Left lobe of liver (tissue), 2 donors: ENCODE results near the gene IQSEC1. TPM values are rescaled to one million over a fixed set of nuclear protein-coding genes. Genes with fewer than 3 reads are reported as not detected.
A peak's percentile ranks its signal among the peaks of the same experiment; 100 is the strongest.

Source experiments
- ATAC-seq: fragments of 200-7000 bp; cut with Tn5 transposase; one replicate; pipeline ENCODE4 v1.9.1; 2020; ENCODE audit warnings: mild to moderate bottlenecking, moderate library complexity
- DNase-seq: peaks from one replicate; pipeline ENCODE4 v3.0.0-alpha.2; 2020; ENCODE audit warnings: low spot score
- total RNA-seq: library from RNA; stranded (reverse); gene quantifications from one replicate; pipeline ENCODE4 v1.2.1, GENCODE V29; 2021
- donor health status: DM: no; HTN: no; CAD: no; lungs with moderate emphysema.
- donor health status: DM: no; HTN: yes; CAD: no.

Gene IQSEC1
- total RNA-seq, 1 donor from 2014 or later, result 58.7 TPM

GRCh38 chr3:12946251-12946648 is 127.0 kb downstream of the IQSEC1 start:
- ATAC-seq, result no peak

GRCh38 chr3:12944849-12945248 is 128.4 kb downstream of the IQSEC1 start:
- no peak for ATAC-seq
- DNase-seq, result no peak

More at GRCh38 chr3:12946251-12946648, 127.0 kb downstream of the IQSEC1 start:
- no peak for DNase-seq

- DNase-seq, result no peak
Measured at GRCh38 chr3:12944413-12944812, 128.8 kb downstream of the IQSEC1 start.

GRCh38 chr3:12943124-12944021 is 129.9 kb downstream of the IQSEC1 start:
- peak; percentile 75 for DNase-seq
- ATAC-seq, result peak; percentile 90

More at GRCh38 chr3:12944413-12944812, 128.8 kb downstream of the IQSEC1 start:
- ATAC-seq, result peak; percentile 2

- DNase-seq (no peak), ATAC-seq (no peak)
Measured at GRCh38 chr3:12941495-12942023, 131.7 kb downstream of the IQSEC1 start.

- DNase-seq (no peak), ATAC-seq (no peak)
Measured at GRCh38 chr3:12940854-12941253, 132.4 kb downstream of the IQSEC1 start.

GRCh38 chr3:12939137-12939536 is 134.1 kb downstream of the IQSEC1 start:
- no peak for ATAC-seq
- DNase-seq, result no peak

GRCh38 chr3:12938258-12938711 is 134.9 kb downstream of the IQSEC1 start:
- no peak for DNase-seq
- ATAC-seq, result no peak

- DNase-seq (no peak), ATAC-seq (no peak)
Measured at GRCh38 chr3:12935861-12936830, 137.1 kb downstream of the IQSEC1 start.

- DNase-seq, result no peak
- no peak for ATAC-seq
Measured at GRCh38 chr3:12935023-12935860, 138.0 kb downstream of the IQSEC1 start.

GRCh38 chr3:12934431-12934830 is 138.8 kb downstream of the IQSEC1 start:
- ATAC-seq, result peak; percentile 41
- DNase-seq, result peak; percentile 53

- DNase-seq (no peak), ATAC-seq (no peak)
Measured at GRCh38 chr3:12933901-12934300, 139.3 kb downstream of the IQSEC1 start.

- no peak for ATAC-seq
Measured at GRCh38 chr3:12932754-12933153, 140.5 kb downstream of the IQSEC1 start.

GRCh38 chr3:12932347-12932746 is 140.9 kb downstream of the IQSEC1 start:
- ATAC-seq, result no peak

More at GRCh38 chr3:12932754-12933153, 140.5 kb downstream of the IQSEC1 start:
- DNase-seq, result no peak

GRCh38 chr3:12931273-12931905 is 141.8 kb downstream of the IQSEC1 start:
- DNase-seq (no peak), ATAC-seq (peak; percentile 20)

More at GRCh38 chr3:12932347-12932746, 140.9 kb downstream of the IQSEC1 start:
- no peak for DNase-seq

- no peak for DNase-seq
- no peak for ATAC-seq
Measured at GRCh38 chr3:12929801-12930200, 143.4 kb downstream of the IQSEC1 start.

GRCh38 chr3:12926660-12927059 is 146.6 kb downstream of the IQSEC1 start:
- DNase-seq (no peak), ATAC-seq (no peak)

- ATAC-seq (no peak), DNase-seq (no peak)
Measured at GRCh38 chr3:12925648-12926047, 147.6 kb downstream of the IQSEC1 start.

- ATAC-seq, result no peak
Measured at GRCh38 chr3:12924437-12924836, 148.8 kb downstream of the IQSEC1 start.

More at GRCh38 chr3:12924437-12924836, 148.8 kb downstream of the IQSEC1 start:
- no peak for DNase-seq
